SH-SY5Y (cell line): Measurements from ENCODE around the gene TMCO6.

Experiments
- GATA2 ChIP-seq: IDR thresholded peaks from 2 replicates; pipeline ENCODE4 v1.6.1; 2011; ENCODE audit warnings: mild to moderate bottlenecking, low read depth, low read length
- GATA3 ChIP-seq: IDR thresholded peaks from 2 replicates; pipeline ENCODE4 v1.6.1; 2011; ENCODE audit warnings: low read depth, mild to moderate bottlenecking, low read length, moderate library complexity

DNA sequence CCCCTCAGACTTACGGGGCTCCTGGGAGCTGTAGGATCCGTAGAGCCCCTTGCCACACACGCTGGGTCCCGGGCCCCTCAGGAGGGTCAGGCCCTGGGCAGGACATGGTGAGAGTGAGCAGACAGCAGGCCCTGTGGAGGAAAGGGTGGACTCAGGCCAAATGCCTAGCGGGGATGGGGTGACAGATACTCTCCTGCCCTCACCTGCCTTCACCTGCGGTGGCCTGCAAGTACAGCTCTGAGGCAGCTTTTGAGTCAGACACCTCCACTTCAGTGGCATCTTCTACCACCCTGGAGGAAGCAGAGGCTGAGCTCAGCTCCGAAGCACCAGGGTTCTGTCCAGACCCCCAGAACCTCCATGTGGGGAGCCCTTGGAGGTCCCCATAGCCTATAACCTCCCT, 48.4 kb upstream of the TMCO6 start:
- TF ChIP-seq GATA2 (no peak), GATA3 (no peak)
